ENCODE data around the gene ASIC1. TPM values are rescaled to one million over a fixed set of nuclear protein-coding genes. Genes with fewer than 3 reads are reported as not detected.

ASIC1 gene
- total RNA-seq, 1 donor = 1.3 TPM

GRCh38 chr12:50052964-50053363 is 4.4 kb upstream of the ASIC1 start:
- no peak overlapping the region for H3K4me3 ChIP-seq (ENCODE audit: low read depth, low read length)
- TF ChIP-seq, protein P1, sequence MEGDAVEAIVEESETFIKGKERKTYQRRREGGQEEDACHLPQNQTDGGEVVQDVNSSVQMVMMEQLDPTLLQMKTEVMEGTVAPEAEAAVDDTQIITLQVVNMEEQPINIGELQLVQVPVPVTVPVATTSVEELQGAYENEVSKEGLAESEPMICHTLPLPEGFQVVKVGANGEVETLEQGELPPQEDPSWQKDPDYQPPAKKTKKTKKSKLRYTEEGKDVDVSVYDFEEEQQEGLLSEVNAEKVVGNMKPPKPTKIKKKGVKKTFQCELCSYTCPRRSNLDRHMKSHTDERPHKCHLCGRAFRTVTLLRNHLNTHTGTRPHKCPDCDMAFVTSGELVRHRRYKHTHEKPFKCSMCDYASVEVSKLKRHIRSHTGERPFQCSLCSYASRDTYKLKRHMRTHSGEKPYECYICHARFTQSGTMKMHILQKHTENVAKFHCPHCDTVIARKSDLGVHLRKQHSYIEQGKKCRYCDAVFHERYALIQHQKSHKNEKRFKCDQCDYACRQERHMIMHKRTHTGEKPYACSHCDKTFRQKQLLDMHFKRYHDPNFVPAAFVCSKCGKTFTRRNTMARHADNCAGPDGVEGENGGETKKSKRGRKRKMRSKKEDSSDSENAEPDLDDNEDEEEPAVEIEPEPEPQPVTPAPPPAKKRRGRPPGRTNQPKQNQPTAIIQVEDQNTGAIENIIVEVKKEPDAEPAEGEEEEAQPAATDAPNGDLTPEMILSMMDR (IDR thresholded peaks at IDR 0.05; ENCODE audit: insufficient read depth, low read depth, low read length) = no peak
- no peak for DNase-seq (ENCODE audit: low read depth)

- TF ChIP-seq, protein P1 (IDR thresholded peaks at IDR 0.05; ENCODE audit: insufficient read depth, low read depth, low read length) = no peak
- H3K4me3 ChIP-seq (ENCODE audit: low read depth, low read length) = no peak overlapping the region
- DNase-seq (ENCODE audit: low read depth) = no peak
Measured at GRCh38 chr12:50053583-50053982, 3.8 kb upstream of the ASIC1 start.

GRCh38 chr12:50055831-50056638 is 1.4 kb upstream of the ASIC1 start:
- no peak overlapping the region for H3K4me3 ChIP-seq (ENCODE audit: low read depth, low read length)
- TF ChIP-seq, protein P1 (IDR thresholded peaks at IDR 0.05; ENCODE audit: insufficient read depth, low read depth, low read length) = peak; percentile 98
- DNase-seq (ENCODE audit: low read depth) = peak; percentile 47

DNA sequence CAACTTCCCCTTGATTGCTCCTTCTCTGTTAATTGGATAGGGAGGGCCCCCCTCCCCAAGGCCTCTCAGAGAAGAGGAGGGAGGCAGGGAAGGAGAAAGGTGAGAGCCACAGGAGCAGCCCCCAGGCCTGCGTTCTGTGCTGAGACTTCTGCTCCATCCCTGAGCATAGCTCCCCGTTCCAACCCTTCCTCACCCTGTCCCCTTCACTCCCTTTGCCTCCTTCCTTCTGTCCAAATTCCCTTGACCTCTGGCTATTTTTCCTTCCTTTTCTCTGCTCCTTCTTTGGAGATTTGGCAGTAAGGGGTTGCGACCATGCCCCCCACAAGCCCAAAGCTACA is 788 bp upstream of the ASIC1 start:
- DNase-seq (ENCODE audit: low read depth) = no peak
- peak overlapping the region; percentile 72 for H3K4me3 ChIP-seq (ENCODE audit: low read depth, low read length)
- TF ChIP-seq, protein P1 (IDR thresholded peaks at IDR 0.05; ENCODE audit: insufficient read depth, low read depth, low read length) = no peak

DNA sequence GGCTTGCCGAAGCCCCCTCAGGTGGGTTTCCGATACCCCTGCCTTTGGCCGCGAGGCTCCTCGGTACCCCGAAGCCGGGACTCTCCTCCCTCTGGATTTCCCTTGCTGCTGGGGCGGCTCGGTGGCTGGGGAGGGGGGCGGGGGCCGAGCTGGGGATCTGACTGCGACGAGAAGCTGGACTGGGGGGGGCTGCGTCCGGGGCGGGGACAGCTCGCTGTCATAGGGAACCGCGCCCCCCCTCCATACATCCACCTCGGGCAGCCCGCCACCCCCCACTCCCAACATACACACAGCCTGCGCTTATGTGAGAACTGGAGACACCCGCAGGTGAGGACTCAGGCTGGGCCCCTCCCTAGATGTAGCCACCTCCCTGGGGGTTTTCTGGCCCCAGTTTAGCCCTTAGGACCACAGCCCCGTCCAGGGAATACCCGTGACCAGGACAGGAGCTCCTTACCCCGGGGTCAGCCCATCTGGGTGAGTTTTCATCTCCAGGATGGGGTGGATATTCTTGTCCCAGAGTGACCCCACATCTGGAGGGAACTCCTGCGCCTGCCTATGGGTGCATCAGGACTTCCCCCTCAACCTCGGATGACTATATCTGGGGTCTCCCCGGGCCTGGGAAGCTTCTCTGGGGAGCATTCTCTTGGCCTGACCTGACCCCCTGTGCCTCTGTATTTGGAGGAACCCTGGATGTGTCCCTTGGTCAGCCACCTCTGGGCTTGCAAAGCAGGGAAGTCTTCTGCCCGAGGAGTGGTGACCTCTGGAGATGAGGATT is 687 bp downstream of the ASIC1 start:
- TF ChIP-seq, protein P1 (IDR thresholded peaks at IDR 0.05; ENCODE audit: insufficient read depth, low read depth, low read length) = no peak
- DNase-seq (ENCODE audit: low read depth) = no peak

DNA sequence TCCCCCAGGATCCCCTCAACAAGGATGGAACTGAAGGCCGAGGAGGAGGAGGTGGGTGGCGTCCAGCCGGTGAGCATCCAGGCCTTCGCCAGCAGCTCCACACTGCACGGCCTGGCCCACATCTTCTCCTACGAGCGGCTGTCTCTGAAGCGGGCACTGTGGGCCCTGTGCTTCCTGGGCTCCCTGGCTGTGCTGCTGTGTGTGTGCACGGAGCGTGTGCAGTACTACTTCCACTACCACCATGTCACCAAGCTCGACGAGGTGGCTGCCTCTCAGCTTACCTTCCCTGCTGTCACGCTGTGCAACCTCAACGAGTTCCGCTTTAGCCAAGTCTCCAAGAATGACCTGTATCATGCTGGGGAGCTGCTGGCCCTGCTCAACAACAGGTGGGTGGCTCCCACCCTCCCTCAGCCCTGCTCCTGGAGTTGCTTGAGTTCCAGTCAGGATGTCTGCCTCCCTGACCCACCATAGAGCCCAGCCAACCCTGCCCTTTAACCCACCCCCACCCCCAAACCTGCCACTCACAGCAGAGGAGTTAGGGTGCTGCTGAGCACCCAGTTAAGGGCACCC is 1.4 kb downstream of the ASIC1 start:
- DNase-seq (ENCODE audit: low read depth) = no peak
- no peak overlapping the region for H3K4me3 ChIP-seq (ENCODE audit: low read depth, low read length)
- TF ChIP-seq, protein P1 (IDR thresholded peaks at IDR 0.05; ENCODE audit: insufficient read depth, low read depth, low read length) = no peak

More for the DNA sequence above, 687 bp downstream of the ASIC1 start:
- H3K4me3 ChIP-seq (ENCODE audit: low read depth, low read length) = peak overlapping the region; percentile 72

Data from fibroblast of villous mesenchyme (primary cell).